ENCODE data around the gene MEF2D.
A peak's percentile ranks its signal among the peaks of the same experiment; 100 is the strongest.

Gene MEF2D

GRCh38 chr1:156460525-156460924 is 40.0 kb downstream of the MEF2D start:
- no peak for DNase-seq (ENCODE audit: low read depth)

GRCh38 chr1:156458181-156458503 is 42.4 kb downstream of the MEF2D start:
- DNase-seq (ENCODE audit: low read depth) = peak; percentile 49
- H3K4me3 ChIP-seq (ENCODE audit: low read depth, low read length) = no peak overlapping the region

More at GRCh38 chr1:156460525-156460924, 40.0 kb downstream of the MEF2D start:
- no peak overlapping the region for H3K4me3 ChIP-seq (ENCODE audit: low read depth, low read length)

GRCh38 chr1:156456625-156457465 is 43.7 kb downstream of the MEF2D start:
- peak overlapping the region; percentile 55 for H3K4me3 ChIP-seq (ENCODE audit: low read depth, low read length)
- peak; percentile 91 for DNase-seq (ENCODE audit: low read depth)

- no peak overlapping the region for H3K4me3 ChIP-seq (ENCODE audit: low read depth, low read length)
- no peak for DNase-seq (ENCODE audit: low read depth)
Observed at GRCh38 chr1:156455362-156455761, 45.2 kb downstream of the MEF2D start.

- no peak for DNase-seq (ENCODE audit: low read depth)
- H3K4me3 ChIP-seq (ENCODE audit: low read depth, low read length) = no peak overlapping the region
Observed at GRCh38 chr1:156452907-156453306, 47.7 kb downstream of the MEF2D start.

GRCh38 chr1:156451505-156452160 is 48.9 kb downstream of the MEF2D start:
- no peak overlapping the region for H3K4me3 ChIP-seq (ENCODE audit: low read depth, low read length)
- DNase-seq (ENCODE audit: low read depth) = no peak

- DNase-seq (ENCODE audit: low read depth) = no peak
- H3K4me3 ChIP-seq (ENCODE audit: low read depth, low read length) = no peak overlapping the region
Observed at GRCh38 chr1:156448134-156448967, 52.2 kb downstream of the MEF2D start.

GRCh38 chr1:156445789-156446263 is 54.7 kb downstream of the MEF2D start:
- H3K4me3 ChIP-seq (ENCODE audit: low read depth, low read length) = no peak overlapping the region
- DNase-seq (ENCODE audit: low read depth) = no peak

- no peak for DNase-seq (ENCODE audit: low read depth)
- no peak overlapping the region for H3K4me3 ChIP-seq (ENCODE audit: low read depth, low read length)
Observed at GRCh38 chr1:156444407-156445001, 56.1 kb downstream of the MEF2D start.

GRCh38 chr1:156443286-156443685 is 57.3 kb downstream of the MEF2D start:
- no peak for DNase-seq (ENCODE audit: low read depth)
- no peak overlapping the region for H3K4me3 ChIP-seq (ENCODE audit: low read depth, low read length)

GRCh38 chr1:156440654-156441437 is 59.7 kb downstream of the MEF2D start:
- no peak for DNase-seq (ENCODE audit: low read depth)
- no peak overlapping the region for H3K4me3 ChIP-seq (ENCODE audit: low read depth, low read length)

GRCh38 chr1:156439777-156440183 is 60.8 kb downstream of the MEF2D start:
- no peak overlapping the region for H3K4me3 ChIP-seq (ENCODE audit: low read depth, low read length)
- DNase-seq (ENCODE audit: low read depth) = no peak

GRCh38 chr1:156439036-156439776 is 61.4 kb downstream of the MEF2D start:
- no peak overlapping the region for H3K4me3 ChIP-seq (ENCODE audit: low read depth, low read length)
- DNase-seq (ENCODE audit: low read depth) = no peak

GRCh38 chr1:156438278-156438987 is 62.1 kb downstream of the MEF2D start:
- DNase-seq (ENCODE audit: low read depth) = no peak
- no peak overlapping the region for H3K4me3 ChIP-seq (ENCODE audit: low read depth, low read length)

GRCh38 chr1:156437037-156437867 is 63.3 kb downstream of the MEF2D start:
- H3K4me3 ChIP-seq (ENCODE audit: low read depth, low read length) = no peak overlapping the region
- no peak for DNase-seq (ENCODE audit: low read depth)

GRCh38 chr1:156436141-156437036 is 64.2 kb downstream of the MEF2D start:
- no peak overlapping the region for H3K4me3 ChIP-seq (ENCODE audit: low read depth, low read length)
- no peak for DNase-seq (ENCODE audit: low read depth)
